GM19023 (cell line): ENCODE results near the gene SPINK6.

Experiments
- ATAC-seq: cut with Tn5 transposase; IDR thresholded peaks from one replicate; pipeline ENCODE4 v1.9.1; 2021; ENCODE audit warnings: mild to moderate bottlenecking, moderate library complexity; ENCODE audit not compliant: unreplicated experiment

Gene SPINK6

GRCh38 chr5:148221508-148221907 is 18.7 kb downstream of the SPINK6 start:
- no peak for ATAC-seq

GRCh38 chr5:148224117-148224742 is 21.4 kb downstream of the SPINK6 start:
- no peak for ATAC-seq

GRCh38 chr5:148228392-148228984 is 25.6 kb downstream of the SPINK6 start:
- ATAC-seq = no peak

DNA sequence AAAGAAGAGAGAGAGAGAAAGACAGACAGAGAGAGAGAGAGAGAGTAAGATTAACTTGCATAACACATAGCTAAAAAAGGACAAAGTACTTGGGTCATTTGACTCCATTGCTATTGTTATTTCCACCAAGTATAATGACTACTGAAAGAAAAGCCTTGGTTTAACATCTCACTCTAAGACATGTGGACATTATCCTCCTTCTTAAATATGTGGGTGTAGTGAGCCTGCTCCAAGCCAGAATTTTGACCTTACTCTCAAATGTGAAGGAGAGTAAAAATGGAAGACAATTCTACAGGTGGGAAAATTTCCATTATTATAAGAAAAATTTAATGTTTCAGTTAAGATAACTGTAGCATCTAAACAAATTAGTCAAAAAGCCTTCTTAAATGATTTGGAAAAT is 27.0 kb downstream of the SPINK6 start:
- no peak for ATAC-seq

DNA sequence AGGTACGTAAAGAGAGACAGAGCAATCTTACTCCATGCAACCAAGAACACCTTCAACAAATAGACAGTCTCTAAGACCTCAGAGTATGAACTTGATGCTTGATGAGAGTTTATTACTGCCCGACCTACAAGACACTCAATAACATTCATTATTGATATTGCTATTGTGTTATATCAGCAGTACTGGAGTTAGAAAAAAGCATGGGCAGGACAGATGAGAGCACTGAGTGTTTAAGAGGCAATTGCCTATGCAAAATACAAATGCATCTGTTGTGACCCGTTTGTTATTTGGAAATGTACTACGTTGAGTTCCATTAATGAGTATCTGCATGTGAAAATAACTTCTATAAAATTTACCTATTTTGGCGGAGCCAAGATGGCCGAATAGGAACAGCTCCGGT is 27.4 kb downstream of the SPINK6 start:
- no peak for ATAC-seq

DNA sequence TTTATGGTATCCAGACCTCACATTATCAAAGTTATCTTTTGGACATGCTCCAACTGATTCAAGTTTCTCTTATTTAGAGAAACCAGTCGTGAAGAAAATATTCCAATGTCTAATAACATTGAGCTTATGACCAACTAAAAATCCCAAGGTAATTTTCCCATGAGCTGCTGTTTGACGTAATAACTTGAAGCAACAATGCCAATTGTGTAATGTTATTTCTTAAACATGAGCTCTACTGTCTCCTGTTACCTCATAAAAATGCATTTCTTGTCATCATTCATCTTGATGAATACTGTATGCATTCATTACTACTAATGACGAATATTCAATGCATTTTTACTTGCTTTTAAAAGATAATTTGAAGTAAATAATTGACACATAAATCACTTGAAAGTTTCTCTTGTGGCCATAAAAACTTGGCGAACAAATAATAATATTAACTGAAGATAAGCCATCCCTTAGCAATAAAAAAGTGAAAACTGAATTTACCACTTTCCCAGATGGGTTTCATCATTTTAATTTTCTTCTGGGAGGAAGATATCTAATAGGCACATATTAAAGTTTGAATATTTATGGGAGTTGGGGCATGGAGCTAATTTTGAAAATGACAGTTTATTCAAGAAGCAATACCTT is 35.1 kb downstream of the SPINK6 start:
- ATAC-seq = no peak

- no peak for ATAC-seq
These were observed 35.6 kb downstream of the SPINK6 start, which contains the start of gene MARCOL for GRCh38 chr5:148238418-148238794. Gene MARCOL, plus strand, starts transcription at chr5:148238525. Its CDS starts 73 bp downstream, at chr5:148238598.

DNA sequence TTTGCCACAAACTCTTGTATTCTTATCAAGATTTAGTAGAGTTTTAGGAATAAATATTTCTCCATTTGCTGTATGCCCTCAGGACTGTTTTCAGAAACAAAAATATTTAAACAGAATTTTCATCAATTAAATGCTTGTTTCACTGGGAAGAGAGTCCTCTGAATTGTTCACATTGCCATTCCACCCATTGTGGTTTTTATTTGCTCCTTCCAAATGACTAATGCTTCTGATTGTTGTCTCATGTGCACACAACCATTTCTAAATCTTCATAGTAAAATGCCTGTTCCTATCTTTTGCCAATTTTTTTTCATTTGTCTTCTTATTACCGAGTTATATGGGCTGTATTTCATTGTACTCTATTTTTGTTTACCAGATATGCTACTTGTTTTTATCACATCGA is 46.1 kb downstream of the SPINK6 start:
- no peak for ATAC-seq

- no peak for ATAC-seq
These were observed 52.6 kb downstream of the SPINK6 start for GRCh38 chr5:148255456-148255855.

DNA sequence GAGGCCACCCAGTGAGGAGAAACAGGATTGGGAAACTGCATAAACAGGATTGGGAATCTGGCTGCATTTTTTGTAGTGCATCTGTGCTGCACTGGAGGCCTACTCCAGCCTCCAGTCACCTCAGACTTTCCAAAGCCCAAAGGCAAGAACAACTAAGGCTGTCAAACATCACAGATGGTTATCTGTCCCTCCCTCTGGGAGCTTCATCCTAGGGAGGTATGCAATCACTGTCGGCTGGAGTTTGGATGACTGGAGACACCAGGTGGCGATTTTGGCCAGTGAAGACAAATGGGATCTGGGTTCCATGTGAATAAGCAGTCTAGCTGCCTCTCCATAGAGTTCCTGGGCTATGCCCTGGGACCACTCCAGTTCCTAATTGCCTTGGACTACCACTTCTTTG is 56.4 kb downstream of the SPINK6 start:
- ATAC-seq = no peak

GRCh38 chr5:148261221-148261620 is 58.4 kb downstream of the SPINK6 start:
- ATAC-seq = no peak
